Measurements from ENCODE around the gene CAB39L. TPM values are rescaled to one million over a fixed set of nuclear protein-coding genes. Genes with fewer than 3 reads are reported as not detected.

Gene CAB39L
- total and polyA plus RNA-seq, 2 donors (not counting 3 experiments of a cell fraction or from before 2014, with no cell fraction given): 3.1 to 7.2 TPM

- no peak overlapping the region for H3K4me2 ChIP-seq (ENCODE audit: insufficient read depth, low read length)
- no peak overlapping the region for H3K4me3 ChIP-seq (replicated peaks in 1 of 3; ENCODE audit: insufficient read depth in 1 of 3, low read depth in 1 of 3, low read length in 3 of 3)
- H2AFZ ChIP-seq (ENCODE audit: low read depth, low read length): no peak overlapping the region
- no peaks in the 10 kb centered on the region for H3K27me3 ChIP-seq (ENCODE audit: control insufficient read depth in 2 of 2, insufficient read depth in 2 of 2, low read length in 2 of 2)
- H3K27ac ChIP-seq (ENCODE audit: insufficient read depth, low read depth, low read length): no peak overlapping the region
- ChIA-PET CTCF (interaction anchor here (0.8 to 1.7 kb wide), 2 partner anchors 10 to 26 kb away, joined by 3 to 4 read pairs; no protein-coding TSS in a partner anchor), POLR2A (no interaction called here)
- H3K79me2 ChIP-seq (ENCODE audit: control insufficient read depth, insufficient read depth, low read length): no peaks in the 10 kb centered on the region
- BruUV-seq (replicated peaks): no TSS peak
- dilution Hi-C loops (cut with MboI; ENCODE audit: extremely low pct_ligation_motif_present, low sequenced_read_pairs) (no loop called here), intact Hi-C loops (cut with micrococcal nuclease) (no loop called here)
- H3K9ac ChIP-seq (replicated peaks; ENCODE audit: extremely low read depth, insufficient read depth, low read length): no peak overlapping the region
- H3K9me3 ChIP-seq (replicated peaks; ENCODE audit: control insufficient read depth, insufficient read depth, low read length): no peaks in the 10 kb centered on the region
- TF ChIP-seq FOS (IDR thresholded peaks at IDR 0.05; ENCODE audit: borderline replicate concordance, insufficient read depth, low read length) (no peak), EZH2 (IDR thresholded peaks at IDR 0.05; ENCODE audit: borderline replicate concordance, low read depth, low read length, severe bottlenecking) (no peak), MYC (IDR thresholded peaks at IDR 0.05; ENCODE audit: low read depth, low read length) (no peak), MAX (IDR thresholded peaks at IDR 0.05; ENCODE audit: insufficient read depth, insufficient read length) (no peak), POLR2A (IDR thresholded peaks at IDR 0.05; ENCODE audit: low read depth, low read length) (no peak), CTCF (IDR thresholded peaks at IDR 0.05; ENCODE audit: extremely low read depth in 1 of 2, insufficient read depth in 1 of 2, low read depth in 1 of 2, low read length in 2 of 2) (no peak), GATA2 (IDR thresholded peaks at IDR 0.05; ENCODE audit: insufficient read depth, insufficient read length, low read depth, low read length) (no peak), POLR2AphosphoS5 (IDR thresholded peaks at IDR 0.05; ENCODE audit: insufficient read depth, low read depth, low read length) (no peak), JUN (IDR thresholded peaks at IDR 0.05; ENCODE audit: borderline replicate concordance, insufficient read depth, insufficient read length, low read depth) (no peak)
- no peaks in the 10 kb centered on the region for H3K36me3 ChIP-seq (ENCODE audit: control insufficient read depth in 2 of 2, extremely low read depth in 1 of 2, insufficient read depth in 2 of 2, low read length in 2 of 2)
- H3K4me1 ChIP-seq (ENCODE audit: control insufficient read depth, extremely low read depth, insufficient read depth, low read length): no peaks in the 10 kb centered on the region
- no peak for DNase-seq (ENCODE audit: low read depth, low spot score)
- FAIRE-seq: no peak
- no peaks in the 10 kb centered on the region for H3K9me1 ChIP-seq (replicated peaks; ENCODE audit: control insufficient read depth, extremely low read depth, insufficient read depth, low read length)
- no peaks in the 10 kb centered on the region for H4K20me1 ChIP-seq (replicated peaks; ENCODE audit: control insufficient read depth, extremely low read depth, insufficient read depth, low read length)
These were observed 97.4 kb downstream of the CAB39L start for GRCh38 chr13:49346460-49346859.

All from endothelial cell of umbilical vein (primary cell).